HG03558 (cell line): ENCODE measurements around the gene AHSG.

Source experiments
- ATAC-seq: cut with Tn5 transposase; IDR thresholded peaks from one replicate; pipeline ENCODE4 v1.9.1; 2021; ENCODE audit warnings: moderate number of reproducible peaks; ENCODE audit not compliant: unreplicated experiment; ENCODE audit errors: extremely low read depth

Gene AHSG

GRCh38 chr3:186637686-186638085 lies 24.8 kb downstream of the AHSG start:
- no peak for ATAC-seq

GRCh38 chr3:186638259-186638658 lies 25.4 kb downstream of the AHSG start:
- ATAC-seq = no peak

GRCh38 chr3:186639778-186640472 lies 27.1 kb downstream of the AHSG start, which contains the start of gene FETUB:
Gene FETUB (plus strand): TSS chr3:186640399. CDS start chr3:186640461, 62 bp downstream.
- no peak for ATAC-seq

- no peak for ATAC-seq
Measured at GRCh38 chr3:186640473-186640818, 27.6 kb downstream of the AHSG start.

GRCh38 chr3:186640929-186641328 lies 28.1 kb downstream of the AHSG start:
- ATAC-seq = no peak

- ATAC-seq = no peak
Measured at GRCh38 chr3:186642014-186642413, 29.2 kb downstream of the AHSG start.

GRCh38 chr3:186643493-186643892 lies 30.6 kb downstream of the AHSG start:
- no peak for ATAC-seq

GRCh38 chr3:186644683-186645082 lies 31.8 kb downstream of the AHSG start:
- no peak for ATAC-seq

- no peak for ATAC-seq
Measured at GRCh38 chr3:186646106-186646505, 33.2 kb downstream of the AHSG start.

- ATAC-seq = no peak
Measured at GRCh38 chr3:186646841-186647240, 34.0 kb downstream of the AHSG start.

GRCh38 chr3:186648851-186649250 lies 36.0 kb downstream of the AHSG start:
- ATAC-seq = no peak

- no peak for ATAC-seq
Measured at GRCh38 chr3:186651678-186652215, 38.9 kb downstream of the AHSG start.

- peak; percentile 66 for ATAC-seq
Measured at GRCh38 chr3:186653080-186653707, 40.3 kb downstream of the AHSG start.

GRCh38 chr3:186653984-186654383 lies 41.1 kb downstream of the AHSG start:
- no peak for ATAC-seq

- ATAC-seq = no peak
Measured at GRCh38 chr3:186663361-186664118, 50.7 kb downstream of the AHSG start.

GRCh38 chr3:186664119-186664495 lies 51.2 kb downstream of the AHSG start:
- ATAC-seq = no peak

- ATAC-seq = no peak
Measured at GRCh38 chr3:186664506-186664905, 51.6 kb downstream of the AHSG start.

- no peak for ATAC-seq
Measured at GRCh38 chr3:186665625-186666188, 52.8 kb downstream of the AHSG start, which contains the start of gene HRG. Gene HRG (plus strand): TSS chr3:186666014. CDS start chr3:186666032, 18 bp downstream.

GRCh38 chr3:186668426-186668825 lies 55.6 kb downstream of the AHSG start:
- ATAC-seq = no peak

- no peak for ATAC-seq
Measured at GRCh38 chr3:186669378-186670084, 56.7 kb downstream of the AHSG start.
